GM19467 (cell line): ENCODE measurements around the gene RAB34.
A peak's percentile ranks its signal among the peaks of the same experiment; 100 is the strongest.

Experiments used
- ATAC-seq: cut with Tn5 transposase; IDR thresholded peaks from one replicate; pipeline ENCODE4 v1.9.1; 2021; ENCODE audit warnings: mild to moderate bottlenecking, moderate library complexity; ENCODE audit not compliant: unreplicated experiment

The RAB34 gene

GRCh38 chr17:28712705-28713415, 4.8 kb downstream of the RAB34 start:
- no peak for ATAC-seq

DNA sequence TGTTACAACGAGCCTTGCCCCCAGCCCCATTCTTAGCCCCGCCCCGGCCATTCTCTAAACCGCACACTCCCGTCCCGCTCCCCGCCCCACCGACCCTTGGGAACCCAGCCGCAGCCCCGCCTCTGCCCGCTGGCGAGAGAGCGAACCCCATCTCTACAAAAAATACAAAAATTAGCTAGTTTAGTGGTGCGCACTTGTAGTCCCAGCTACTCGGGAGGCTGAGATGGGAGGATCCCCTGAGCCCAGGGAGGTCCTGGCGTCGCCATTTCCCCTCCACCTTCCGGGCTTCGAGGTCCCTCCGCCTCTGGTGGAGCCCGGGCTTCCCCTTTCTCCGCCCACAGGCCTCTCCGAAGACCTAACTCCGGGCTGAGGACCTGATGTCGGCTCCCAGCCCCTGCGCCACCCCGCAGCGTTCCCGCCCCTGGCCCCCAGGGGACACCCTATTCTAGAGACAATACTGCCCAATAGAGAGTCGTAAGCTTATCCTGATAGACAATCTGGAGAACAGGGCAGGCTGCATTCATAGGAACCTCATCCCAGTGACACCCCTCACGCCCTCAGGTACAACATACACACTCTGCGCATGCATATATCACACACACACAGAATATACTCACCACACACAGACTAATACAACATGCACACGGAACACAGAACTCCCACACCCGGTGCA, 5.5 kb downstream of the RAB34 start:
- ATAC-seq = peak; percentile 36

- peak; percentile 8 for ATAC-seq
Measured at GRCh38 chr17:28711723-28712031, 6.0 kb downstream of the RAB34 start, which contains the start of gene PROCA1. TSS of gene PROCA1 (minus strand) at chr17:28711888. CDS start at chr17:28711660, 228 bp downstream.

- peak; percentile 68 for ATAC-seq
Measured at GRCh38 chr17:28710861-28711722, 6.6 kb downstream of the RAB34 start.

GRCh38 chr17:28707339-28707720, 10.3 kb downstream of the RAB34 start:
- ATAC-seq = no peak

- ATAC-seq = no peak
Measured at GRCh38 chr17:28706471-28707338, 11.0 kb downstream of the RAB34 start.

DNA sequence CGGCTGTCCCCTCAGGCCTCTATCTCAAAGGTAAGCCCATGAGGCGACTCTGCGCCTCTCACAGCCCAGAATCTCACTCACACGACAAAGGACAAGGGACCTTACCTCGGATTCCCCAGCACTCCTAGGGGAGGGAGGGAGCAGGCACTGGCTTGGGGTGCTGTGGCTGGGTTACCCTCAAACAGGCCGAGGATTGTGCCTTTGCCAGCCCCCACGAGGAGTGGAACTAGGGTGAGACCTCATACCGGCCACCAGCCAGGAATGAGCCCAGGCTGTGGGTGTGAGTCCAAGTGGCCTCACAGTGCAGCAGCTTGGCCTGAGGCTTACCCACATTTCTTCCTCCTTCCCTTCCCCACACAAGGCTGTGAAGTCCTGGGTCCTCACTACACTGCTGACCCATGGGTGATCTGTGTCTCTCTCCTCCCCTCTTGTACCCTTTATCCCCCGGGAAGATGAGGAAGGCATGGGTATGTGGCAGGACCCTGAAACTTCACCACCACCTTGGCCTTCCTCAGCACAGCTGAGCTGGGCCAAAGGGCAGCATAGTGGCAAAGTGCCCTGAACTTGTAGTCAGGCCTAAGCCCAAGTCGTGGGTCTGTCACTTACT, 11.8 kb downstream of the RAB34 start:
- ATAC-seq = no peak

DNA sequence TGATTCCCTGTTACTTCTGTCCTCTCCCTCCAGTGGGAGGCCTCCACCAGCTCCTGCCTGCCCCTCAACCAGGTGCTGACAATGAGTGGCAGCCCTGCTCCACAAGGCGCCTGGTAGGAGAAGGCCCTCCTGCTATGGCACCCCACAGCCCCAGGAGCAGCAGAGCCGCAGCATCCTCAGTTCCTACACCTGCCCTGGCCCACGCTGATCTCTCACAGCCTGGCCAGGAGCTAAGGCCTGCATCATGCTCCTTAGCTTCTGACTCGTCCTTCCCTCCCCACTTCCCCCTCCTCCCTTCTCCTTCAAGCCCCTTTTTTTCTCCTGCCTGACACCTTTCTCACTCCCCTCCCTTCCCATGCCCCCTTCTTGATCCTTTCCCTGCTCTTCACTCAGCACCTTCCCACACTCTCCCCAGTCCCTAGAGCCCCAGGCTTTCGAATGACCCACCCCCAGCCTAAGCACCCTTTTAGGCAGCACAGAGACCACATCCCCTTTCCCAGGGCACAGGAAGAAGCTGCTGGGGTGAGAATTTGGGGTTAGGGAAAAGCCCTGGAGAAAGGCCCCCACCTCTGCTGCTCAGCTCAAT, 12.5 kb downstream of the RAB34 start:
- no peak for ATAC-seq

DNA sequence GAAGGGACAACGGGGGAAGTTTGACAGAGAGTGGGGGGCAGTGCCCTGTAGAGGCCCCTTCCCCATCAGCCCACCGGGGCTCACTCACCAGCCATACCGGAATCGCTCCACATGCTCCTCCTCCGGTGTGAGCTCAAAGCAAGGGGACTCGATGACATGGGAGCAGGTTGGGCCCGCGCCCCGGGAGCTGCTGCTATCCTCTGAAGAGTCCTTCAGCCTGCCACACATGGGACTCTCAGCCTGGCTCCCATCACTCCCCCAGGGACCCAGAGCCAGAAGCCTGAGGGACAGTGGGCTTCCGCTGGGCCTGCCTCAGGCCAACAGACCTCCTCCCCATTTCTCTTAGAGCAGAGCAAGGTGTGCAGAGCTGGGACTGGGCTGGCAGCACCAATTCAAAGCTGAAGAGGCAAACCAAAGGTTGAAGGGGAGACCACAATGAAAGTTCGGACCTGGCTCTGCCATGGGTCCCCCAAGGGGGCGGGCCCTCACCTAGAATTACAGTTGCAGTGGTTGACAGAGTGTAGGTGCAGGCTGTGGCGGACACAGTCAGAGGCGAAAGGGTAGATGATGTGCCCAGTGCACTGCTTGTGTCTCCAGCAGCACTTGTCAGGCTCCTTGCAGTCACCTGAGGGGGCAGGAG, 13.3 kb downstream of the RAB34 start:
- ATAC-seq = no peak

- ATAC-seq = no peak
Measured at GRCh38 chr17:28703552-28704218, 14.0 kb downstream of the RAB34 start.

- no peak for ATAC-seq
Measured at GRCh38 chr17:28702752-28703150, 14.9 kb downstream of the RAB34 start.

DNA sequence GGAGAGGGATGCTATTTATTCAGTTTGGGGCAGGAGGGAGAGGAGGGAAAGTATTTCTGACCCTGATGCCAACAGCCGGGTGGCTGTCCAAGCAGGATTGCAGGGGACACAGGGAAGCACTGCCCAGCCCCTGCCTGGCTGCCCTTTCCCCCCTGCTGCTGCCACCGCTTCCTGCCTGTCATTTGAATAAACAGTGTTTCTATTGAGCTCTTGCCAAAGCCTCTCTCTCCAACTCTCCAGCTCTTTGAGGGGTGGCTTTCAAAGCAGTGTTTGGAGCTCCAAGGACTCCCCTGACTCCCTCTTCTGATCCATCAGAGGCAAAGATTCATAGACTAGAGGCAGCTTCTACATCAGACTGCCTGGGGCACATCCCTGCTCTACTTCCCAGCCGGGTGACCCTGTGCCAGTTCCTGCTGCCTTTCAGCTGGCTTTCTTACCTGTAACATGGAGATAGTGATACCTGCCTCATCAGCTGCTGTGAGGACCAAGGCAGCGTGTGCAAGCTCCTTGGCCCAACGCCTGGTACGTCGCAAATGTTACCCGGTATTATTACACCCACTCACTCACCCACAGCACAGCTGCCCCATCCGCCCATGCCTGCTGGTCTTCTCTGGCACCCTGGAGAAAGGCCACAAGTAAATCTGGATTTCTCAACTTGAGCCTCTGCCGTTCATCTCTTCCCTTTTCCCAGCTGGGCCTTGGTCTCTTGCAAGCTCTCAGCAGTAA, 15.5 kb downstream of the RAB34 start:
- no peak for ATAC-seq

- ATAC-seq = no peak
Measured at GRCh38 chr17:28700830-28701492, 16.7 kb downstream of the RAB34 start.

GRCh38 chr17:28700278-28700677, 17.4 kb downstream of the RAB34 start:
- no peak for ATAC-seq

DNA sequence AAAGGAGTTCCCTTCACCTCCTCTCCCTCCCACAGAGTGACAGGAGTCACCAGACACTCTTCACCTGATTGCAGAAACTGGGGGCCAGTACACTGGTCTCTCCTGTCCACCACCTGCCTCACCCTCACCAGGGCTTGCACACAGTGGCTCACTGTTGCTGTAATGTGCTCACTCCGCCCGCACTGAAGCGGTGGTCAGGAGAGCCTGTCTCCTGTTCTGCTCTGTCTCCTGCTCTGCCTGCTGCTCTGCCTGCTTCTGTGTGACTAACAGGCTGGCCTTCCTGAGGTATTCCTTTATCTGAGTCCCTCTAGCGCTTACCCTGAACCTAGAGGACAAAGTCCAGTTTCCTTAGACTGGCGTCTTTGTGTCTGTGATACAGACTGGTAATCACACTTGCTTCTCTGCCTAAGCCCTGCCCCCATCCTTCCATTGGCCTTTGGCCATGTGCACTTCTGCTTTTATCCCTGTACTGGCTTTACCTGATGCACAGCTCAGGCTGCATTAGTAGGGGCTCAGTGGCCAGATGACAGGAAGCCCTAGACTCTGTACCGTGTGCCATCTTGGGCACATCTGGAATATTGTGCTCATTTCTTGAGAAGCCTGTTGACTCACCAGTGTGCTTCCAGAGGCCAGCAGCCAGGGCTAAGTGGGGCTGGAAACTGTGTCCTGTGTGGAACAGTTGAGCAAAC, 19.3 kb downstream of the RAB34 start:
- no peak for ATAC-seq

- ATAC-seq = no peak
Measured at GRCh38 chr17:28693869-28694268, 23.8 kb downstream of the RAB34 start.

GRCh38 chr17:28689011-28689410, 28.7 kb downstream of the RAB34 start:
- no peak for ATAC-seq
